ENCODE data around the gene AGXT2. TPM values are rescaled to one million over a fixed set of nuclear protein-coding genes. Genes with fewer than 3 reads are reported as not detected.

AGXT2 gene, protein sequence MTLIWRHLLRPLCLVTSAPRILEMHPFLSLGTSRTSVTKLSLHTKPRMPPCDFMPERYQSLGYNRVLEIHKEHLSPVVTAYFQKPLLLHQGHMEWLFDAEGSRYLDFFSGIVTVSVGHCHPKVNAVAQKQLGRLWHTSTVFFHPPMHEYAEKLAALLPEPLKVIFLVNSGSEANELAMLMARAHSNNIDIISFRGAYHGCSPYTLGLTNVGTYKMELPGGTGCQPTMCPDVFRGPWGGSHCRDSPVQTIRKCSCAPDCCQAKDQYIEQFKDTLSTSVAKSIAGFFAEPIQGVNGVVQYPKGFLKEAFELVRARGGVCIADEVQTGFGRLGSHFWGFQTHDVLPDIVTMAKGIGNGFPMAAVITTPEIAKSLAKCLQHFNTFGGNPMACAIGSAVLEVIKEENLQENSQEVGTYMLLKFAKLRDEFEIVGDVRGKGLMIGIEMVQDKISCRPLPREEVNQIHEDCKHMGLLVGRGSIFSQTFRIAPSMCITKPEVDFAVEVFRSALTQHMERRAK
- total RNA-seq, result not detected

DNA sequence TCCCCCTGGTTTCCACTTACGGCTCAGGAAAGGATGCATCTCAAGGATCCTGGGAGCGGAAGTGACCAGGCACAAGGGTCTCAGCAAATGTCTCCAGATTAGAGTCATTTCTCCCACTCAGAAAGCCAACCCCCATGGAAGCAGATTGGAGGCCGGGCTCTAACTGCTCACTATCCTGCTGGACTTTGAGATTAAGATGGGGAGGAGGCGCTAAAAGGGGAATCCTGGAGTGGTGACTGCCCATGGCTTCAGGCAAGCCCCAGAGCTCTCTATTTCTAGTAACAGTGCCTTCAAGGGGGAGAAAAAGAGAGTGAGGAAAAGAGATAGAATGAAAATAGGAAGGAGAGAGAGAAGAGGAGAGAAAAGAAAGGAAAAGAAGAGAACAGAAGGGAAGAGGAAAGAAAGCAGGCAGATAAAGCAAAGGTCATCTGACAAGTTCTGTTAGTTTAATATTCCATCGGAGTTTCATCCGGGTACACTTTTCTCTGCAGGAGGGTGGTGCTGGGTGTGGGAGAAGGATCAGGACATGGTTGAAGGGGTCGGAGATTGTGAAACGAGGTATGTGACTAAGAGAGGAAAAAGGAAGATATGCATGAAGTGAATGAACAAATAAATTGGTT is at the start of gene AGXT2:
AGXT2 (minus strand) TSS at position 165 of the 620 bp plus-strand sequence; CDS start at position 108, 57 bp downstream.
- TF ChIP-seq, protein P1, sequence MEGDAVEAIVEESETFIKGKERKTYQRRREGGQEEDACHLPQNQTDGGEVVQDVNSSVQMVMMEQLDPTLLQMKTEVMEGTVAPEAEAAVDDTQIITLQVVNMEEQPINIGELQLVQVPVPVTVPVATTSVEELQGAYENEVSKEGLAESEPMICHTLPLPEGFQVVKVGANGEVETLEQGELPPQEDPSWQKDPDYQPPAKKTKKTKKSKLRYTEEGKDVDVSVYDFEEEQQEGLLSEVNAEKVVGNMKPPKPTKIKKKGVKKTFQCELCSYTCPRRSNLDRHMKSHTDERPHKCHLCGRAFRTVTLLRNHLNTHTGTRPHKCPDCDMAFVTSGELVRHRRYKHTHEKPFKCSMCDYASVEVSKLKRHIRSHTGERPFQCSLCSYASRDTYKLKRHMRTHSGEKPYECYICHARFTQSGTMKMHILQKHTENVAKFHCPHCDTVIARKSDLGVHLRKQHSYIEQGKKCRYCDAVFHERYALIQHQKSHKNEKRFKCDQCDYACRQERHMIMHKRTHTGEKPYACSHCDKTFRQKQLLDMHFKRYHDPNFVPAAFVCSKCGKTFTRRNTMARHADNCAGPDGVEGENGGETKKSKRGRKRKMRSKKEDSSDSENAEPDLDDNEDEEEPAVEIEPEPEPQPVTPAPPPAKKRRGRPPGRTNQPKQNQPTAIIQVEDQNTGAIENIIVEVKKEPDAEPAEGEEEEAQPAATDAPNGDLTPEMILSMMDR (IDR thresholded peaks at IDR 0.05), result no peak
- ATAC-seq (ENCODE audit: low FRiP score) (no peak), DNase-seq (ENCODE audit: low spot score) (no peak)

DNA sequence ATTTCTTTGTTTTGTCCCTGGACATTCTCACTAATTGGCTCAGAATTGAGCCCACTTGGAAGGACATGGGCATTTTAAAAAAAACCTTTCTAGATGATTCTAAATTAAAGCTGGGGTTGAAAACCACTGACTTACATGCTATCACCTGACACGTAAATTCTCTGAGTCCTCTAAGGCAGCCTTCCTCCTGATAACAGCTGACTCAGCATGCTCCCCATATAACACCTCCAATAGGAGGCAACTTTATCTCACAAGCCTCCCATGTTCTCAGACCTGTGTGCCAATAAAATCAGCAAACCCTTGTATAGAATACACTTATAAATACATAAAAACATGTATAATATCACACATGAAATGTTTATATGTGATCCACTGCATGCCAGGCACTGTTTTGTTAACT is 49.2 kb upstream of the AGXT2 start:
- TF ChIP-seq, protein P1 (IDR thresholded peaks at IDR 0.05), result no peak
- DNase-seq (ENCODE audit: low spot score), result no peak

DNA sequence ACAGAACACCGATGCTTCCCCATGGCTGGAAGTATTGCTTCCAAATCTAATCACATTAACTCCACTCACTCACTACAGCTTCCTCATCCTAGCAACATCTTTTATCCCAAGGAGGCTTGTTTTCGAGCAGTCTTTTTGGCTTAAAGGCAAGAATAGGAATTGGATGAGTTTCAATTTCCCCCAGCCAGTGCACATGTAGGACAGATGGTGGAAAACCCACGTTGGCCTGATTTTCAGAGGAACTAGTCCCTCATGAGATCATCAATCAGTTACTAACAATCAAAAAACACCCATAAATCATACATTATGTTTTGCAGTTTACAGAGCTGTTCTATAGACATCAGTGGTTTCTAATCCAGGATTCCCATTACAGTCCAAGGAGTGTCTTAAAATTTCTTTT is 48.5 kb upstream of the AGXT2 start:
- DNase-seq (ENCODE audit: low spot score) (no peak), ATAC-seq (ENCODE audit: low FRiP score) (no peak)
- TF ChIP-seq, protein P1 (IDR thresholded peaks at IDR 0.05), result no peak

More for the DNA sequence above, 49.2 kb upstream of the AGXT2 start:
- no peak for ATAC-seq (ENCODE audit: low FRiP score)

DNA sequence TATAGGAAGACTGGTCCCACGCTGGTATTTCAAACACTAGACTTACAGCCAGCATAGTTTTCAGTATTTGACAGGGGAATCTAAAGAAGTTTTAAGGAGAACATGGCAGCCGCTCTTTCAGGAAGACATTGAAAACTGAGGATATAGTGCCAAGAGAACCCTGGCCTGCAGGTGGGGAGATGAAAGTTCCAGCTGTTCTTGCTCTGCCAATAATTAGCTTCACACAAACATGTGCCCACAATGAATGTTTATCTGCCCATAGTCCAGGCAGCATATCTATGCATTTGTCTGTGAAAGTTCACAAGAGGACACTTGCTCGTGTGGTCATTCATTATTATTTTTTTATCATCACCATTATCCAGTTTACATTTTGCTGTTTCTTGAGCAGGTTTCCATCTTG is 47.6 kb upstream of the AGXT2 start:
- ATAC-seq (ENCODE audit: low FRiP score) (no peak), DNase-seq (ENCODE audit: low spot score) (no peak)
- TF ChIP-seq, protein P1 (IDR thresholded peaks at IDR 0.05), result no peak

DNA sequence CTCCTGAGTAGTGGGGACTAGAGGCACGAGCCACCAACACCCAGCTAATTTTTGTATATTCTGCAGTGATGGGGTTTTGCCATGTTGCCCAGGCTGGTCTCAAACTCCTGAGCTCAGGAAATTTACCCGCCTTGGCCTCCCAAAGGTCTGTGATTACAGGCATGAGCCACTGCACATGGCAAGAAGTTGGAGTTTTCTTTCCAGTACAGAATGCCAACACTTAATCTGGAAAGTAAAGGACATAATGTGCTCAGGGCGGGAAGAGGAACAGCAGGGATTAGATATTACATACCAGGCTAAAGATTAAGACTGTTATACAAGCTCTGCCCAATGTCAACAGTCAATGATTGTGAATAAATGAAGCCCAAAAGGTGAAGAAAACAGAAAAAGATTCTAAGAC is 47.2 kb upstream of the AGXT2 start:
- TF ChIP-seq, protein P1 (IDR thresholded peaks at IDR 0.05), result no peak
- ATAC-seq (ENCODE audit: low FRiP score) (no peak), DNase-seq (ENCODE audit: low spot score) (no peak)

DNA sequence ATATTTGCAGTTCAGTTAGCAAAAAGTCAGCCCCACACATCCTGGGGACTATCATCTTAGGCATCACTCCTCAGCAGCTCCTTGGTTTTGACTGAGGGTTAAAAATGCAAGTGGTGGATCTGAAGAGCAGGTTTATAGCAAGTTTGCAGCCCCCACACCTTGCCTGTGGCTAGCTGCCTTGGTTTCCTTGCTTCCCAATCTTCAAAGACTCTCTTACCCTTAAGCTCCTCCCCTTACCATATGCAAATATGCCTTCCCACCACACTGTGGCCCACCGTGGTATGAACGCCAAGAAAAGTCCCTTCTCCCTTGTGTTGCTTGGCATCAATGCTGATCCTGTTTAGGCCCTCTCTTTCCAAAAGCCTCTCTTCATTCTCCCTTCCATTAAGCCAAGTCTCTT is 45.0 kb upstream of the AGXT2 start:
- ATAC-seq (ENCODE audit: low FRiP score), result no peak
- DNase-seq (ENCODE audit: low spot score), result no peak
- TF ChIP-seq, protein P1 (IDR thresholded peaks at IDR 0.05), result no peak

Data from omental fat pad (tissue), 4 donors.